H1 (cell line): Measurements from ENCODE around the gene MBNL2.

Experiments
- HDAC6 ChIP-seq: IDR thresholded peaks from one replicate; pipeline ENCODE4 v1.7.1; 2012; ENCODE audit warnings: low read depth, mild to moderate bottlenecking, inconsistent platforms, low read length, moderate library complexity
- ZNF274 ChIP-seq: IDR thresholded peaks from 2 replicates; pipeline ENCODE4 v1.7.0; 2012; ENCODE audit warnings: low read length, borderline replicate concordance; ENCODE audit errors: extremely low read depth
- TF ChIP-seq, protein P1 (sequence below), 3 experiments: IDR thresholded peaks; 1 replicate in 2 of 3; 2 replicates in 1 of 3; pipeline versions ENCODE4 v1.5.1 to v1.6.1; 2011; ENCODE audit warnings: low read length in 3 of 3, mild to moderate bottlenecking in 3 of 3, inconsistent platforms in 2 of 3, low read depth in 1 of 3, moderate library complexity in 1 of 3; ENCODE audit not compliant: insufficient read depth in 1 of 3; ENCODE audit errors: control extremely low read depth in 1 of 3

DNA sequence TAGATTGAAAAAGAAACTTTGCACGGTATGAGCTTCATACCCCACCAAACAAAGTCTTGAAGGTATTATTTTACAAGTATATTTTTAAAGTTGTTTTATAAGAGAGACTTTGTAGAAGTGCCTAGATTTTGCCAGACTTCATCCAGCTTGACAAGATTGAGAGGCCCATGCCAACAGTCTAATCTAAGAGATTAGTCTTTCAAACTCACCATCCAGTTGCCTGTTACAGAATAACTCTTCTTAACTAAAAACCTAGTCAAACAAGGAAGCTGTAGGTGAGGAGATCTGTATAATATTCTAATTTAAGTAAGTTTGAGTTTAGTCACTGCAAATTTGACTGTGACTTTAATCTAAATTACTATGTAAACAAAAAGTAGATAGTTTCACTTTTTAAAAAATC is 169.9 kb downstream of the MBNL2 start:
- TF ChIP-seq HDAC6 = no peak
- TF ChIP-seq, protein P1, sequence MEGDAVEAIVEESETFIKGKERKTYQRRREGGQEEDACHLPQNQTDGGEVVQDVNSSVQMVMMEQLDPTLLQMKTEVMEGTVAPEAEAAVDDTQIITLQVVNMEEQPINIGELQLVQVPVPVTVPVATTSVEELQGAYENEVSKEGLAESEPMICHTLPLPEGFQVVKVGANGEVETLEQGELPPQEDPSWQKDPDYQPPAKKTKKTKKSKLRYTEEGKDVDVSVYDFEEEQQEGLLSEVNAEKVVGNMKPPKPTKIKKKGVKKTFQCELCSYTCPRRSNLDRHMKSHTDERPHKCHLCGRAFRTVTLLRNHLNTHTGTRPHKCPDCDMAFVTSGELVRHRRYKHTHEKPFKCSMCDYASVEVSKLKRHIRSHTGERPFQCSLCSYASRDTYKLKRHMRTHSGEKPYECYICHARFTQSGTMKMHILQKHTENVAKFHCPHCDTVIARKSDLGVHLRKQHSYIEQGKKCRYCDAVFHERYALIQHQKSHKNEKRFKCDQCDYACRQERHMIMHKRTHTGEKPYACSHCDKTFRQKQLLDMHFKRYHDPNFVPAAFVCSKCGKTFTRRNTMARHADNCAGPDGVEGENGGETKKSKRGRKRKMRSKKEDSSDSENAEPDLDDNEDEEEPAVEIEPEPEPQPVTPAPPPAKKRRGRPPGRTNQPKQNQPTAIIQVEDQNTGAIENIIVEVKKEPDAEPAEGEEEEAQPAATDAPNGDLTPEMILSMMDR (IDR thresholded peaks at IDR 0.05; ENCODE audit: control extremely low read depth in 1 of 3, insufficient read depth in 1 of 3, low read depth in 1 of 3, low read length in 3 of 3) = no peak
- no peak for TF ChIP-seq ZNF274
